ENCODE measurements around the gene EXD3. TPM values are rescaled to one million over a fixed set of nuclear protein-coding genes. Genes with fewer than 3 reads are reported as not detected.

The EXD3 gene
- polyA plus RNA-seq, 1 experiment, result 4.0 TPM

- Histone ChIP-seq H3K9me3 (ENCODE audit: control insufficient read depth, insufficient read depth, low read length) (peaks cover 7% of the 10 kb centered on the region; the same call in 1 of the 2 replicates), H3K4me3 (ENCODE audit: low read depth, low read length) (no peak overlapping the region), H3K27ac (ENCODE audit: low read depth, low read length) (no peak overlapping the region), H3K27me3 (ENCODE audit: control insufficient read depth, insufficient read depth, low read length) (peaks cover 17% of the 10 kb centered on the region)
- no peak for DNase-seq (ENCODE audit: low read depth, low spot score)
- POLR2A ChIA-PET, result no interaction called here
- TF ChIP-seq, protein P1, sequence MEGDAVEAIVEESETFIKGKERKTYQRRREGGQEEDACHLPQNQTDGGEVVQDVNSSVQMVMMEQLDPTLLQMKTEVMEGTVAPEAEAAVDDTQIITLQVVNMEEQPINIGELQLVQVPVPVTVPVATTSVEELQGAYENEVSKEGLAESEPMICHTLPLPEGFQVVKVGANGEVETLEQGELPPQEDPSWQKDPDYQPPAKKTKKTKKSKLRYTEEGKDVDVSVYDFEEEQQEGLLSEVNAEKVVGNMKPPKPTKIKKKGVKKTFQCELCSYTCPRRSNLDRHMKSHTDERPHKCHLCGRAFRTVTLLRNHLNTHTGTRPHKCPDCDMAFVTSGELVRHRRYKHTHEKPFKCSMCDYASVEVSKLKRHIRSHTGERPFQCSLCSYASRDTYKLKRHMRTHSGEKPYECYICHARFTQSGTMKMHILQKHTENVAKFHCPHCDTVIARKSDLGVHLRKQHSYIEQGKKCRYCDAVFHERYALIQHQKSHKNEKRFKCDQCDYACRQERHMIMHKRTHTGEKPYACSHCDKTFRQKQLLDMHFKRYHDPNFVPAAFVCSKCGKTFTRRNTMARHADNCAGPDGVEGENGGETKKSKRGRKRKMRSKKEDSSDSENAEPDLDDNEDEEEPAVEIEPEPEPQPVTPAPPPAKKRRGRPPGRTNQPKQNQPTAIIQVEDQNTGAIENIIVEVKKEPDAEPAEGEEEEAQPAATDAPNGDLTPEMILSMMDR (IDR thresholded peaks at IDR 0.05; ENCODE audit: low read depth, low read length), result no peak
- CTCF ChIA-PET, result interaction anchor here (0.6 kb wide), 1 partner anchor 9 kb away, joined by 6 read pairs; no protein-coding TSS in a partner anchor
Observed at GRCh38 chr9:137465720-137466388, 42.9 kb upstream of the EXD3 start.

GRCh38 chr9:137465000-137465719, 42.2 kb upstream of the EXD3 start:
- Histone ChIP-seq H3K27me3 (ENCODE audit: control insufficient read depth, insufficient read depth, low read length) (peaks cover 15% of the 10 kb centered on the region), H3K27ac (ENCODE audit: low read depth, low read length) (no peak overlapping the region), H3K9me3 (ENCODE audit: control insufficient read depth, insufficient read depth, low read length) (peaks cover 7% of the 10 kb centered on the region; the same call in 1 of the 2 replicates), H3K4me3 (ENCODE audit: low read depth, low read length) (no peak overlapping the region)
- ChIA-PET CTCF (no interaction called here), POLR2A (no interaction called here)
- no peak for DNase-seq (ENCODE audit: low read depth, low spot score)
- TF ChIP-seq, protein P1 (IDR thresholded peaks at IDR 0.05; ENCODE audit: low read depth, low read length), result no peak

DNA sequence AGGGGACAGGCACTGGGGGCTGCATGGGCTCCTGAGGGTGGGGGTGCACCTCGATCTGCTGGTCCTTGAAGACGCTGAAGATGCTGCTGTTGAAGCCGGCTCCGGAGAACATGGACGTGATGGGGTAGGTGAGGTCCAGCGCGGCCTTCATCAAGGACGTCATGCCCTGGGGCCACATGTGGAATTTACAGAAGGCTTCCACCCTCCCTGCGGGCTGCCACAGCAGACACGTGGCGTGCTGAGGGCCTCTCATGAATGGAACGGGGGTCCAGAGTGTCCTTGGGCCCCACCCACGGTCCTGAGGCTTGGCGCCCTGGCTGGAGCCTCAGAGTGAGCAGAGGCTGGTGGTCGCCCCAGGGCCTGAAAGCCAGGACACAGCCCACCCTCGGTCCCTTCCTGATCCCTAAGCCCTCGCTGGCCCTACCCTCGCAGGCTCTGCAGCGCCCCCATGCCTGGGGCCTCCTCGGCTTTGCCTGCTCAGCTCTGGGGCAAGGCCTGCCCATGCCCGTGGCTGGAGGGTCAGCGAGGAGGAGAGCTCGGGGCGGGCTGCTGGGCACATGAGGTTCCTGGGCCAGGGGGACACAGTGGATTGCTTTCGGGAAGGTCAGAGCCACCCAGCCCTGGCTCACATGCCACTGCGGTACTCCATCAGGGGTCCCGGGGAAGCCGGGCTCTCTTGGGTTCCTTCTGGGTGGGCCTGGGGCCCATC, 41.5 kb upstream of the EXD3 start:
- CTCF ChIA-PET, result no interaction called here

DNA sequence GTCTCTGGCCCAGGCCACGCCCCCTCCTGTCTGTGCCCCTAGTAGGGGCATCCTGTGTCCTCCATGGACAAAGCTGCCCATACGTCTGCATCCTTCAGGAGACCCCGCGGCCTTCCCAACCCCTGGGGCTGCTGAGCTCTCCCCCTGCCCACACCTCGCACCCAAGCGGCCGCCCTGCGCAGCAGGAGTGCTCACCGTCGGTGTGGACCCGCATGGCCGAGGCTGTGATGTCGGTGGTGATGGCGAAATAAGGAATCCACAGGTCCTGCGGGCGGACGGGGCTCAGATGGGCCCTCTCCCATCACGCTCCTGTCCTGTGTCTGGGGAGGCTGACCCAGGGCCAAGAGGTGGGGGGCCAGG, 40.9 kb upstream of the EXD3 start:
- peaks cover 7% of the 10 kb centered on the region; the same call in 1 of the 2 replicates for H3K9me3 ChIP-seq (ENCODE audit: control insufficient read depth, insufficient read depth, low read length)
- no peak overlapping the region for H3K27ac ChIP-seq (ENCODE audit: low read depth, low read length)
- CTCF ChIA-PET, result no interaction called here
- H3K4me3 ChIP-seq (ENCODE audit: low read depth, low read length), result no peak overlapping the region
- DNase-seq (ENCODE audit: low read depth, low spot score), result no peak
- H3K27me3 ChIP-seq (ENCODE audit: control insufficient read depth, insufficient read depth, low read length), result peaks cover 15% of the 10 kb centered on the region
- TF ChIP-seq, protein P1 (IDR thresholded peaks at IDR 0.05; ENCODE audit: low read depth, low read length), result no peak
- POLR2A ChIA-PET, result no interaction called here

More for the DNA sequence above, 41.5 kb upstream of the EXD3 start:
- no peak for DNase-seq (ENCODE audit: low read depth, low spot score)
- POLR2A ChIA-PET, result no interaction called here
- Histone ChIP-seq H3K27ac (ENCODE audit: low read depth, low read length) (no peak overlapping the region), H3K27me3 (ENCODE audit: control insufficient read depth, insufficient read depth, low read length) (peaks cover 15% of the 10 kb centered on the region), H3K9me3 (ENCODE audit: control insufficient read depth, insufficient read depth, low read length) (peaks cover 7% of the 10 kb centered on the region; the same call in 1 of the 2 replicates), H3K4me3 (ENCODE audit: low read depth, low read length) (no peak overlapping the region)
- TF ChIP-seq, protein P1 (IDR thresholded peaks at IDR 0.05; ENCODE audit: low read depth, low read length), result no peak
